ENCODE results near the gene LUZP1.

DNA sequence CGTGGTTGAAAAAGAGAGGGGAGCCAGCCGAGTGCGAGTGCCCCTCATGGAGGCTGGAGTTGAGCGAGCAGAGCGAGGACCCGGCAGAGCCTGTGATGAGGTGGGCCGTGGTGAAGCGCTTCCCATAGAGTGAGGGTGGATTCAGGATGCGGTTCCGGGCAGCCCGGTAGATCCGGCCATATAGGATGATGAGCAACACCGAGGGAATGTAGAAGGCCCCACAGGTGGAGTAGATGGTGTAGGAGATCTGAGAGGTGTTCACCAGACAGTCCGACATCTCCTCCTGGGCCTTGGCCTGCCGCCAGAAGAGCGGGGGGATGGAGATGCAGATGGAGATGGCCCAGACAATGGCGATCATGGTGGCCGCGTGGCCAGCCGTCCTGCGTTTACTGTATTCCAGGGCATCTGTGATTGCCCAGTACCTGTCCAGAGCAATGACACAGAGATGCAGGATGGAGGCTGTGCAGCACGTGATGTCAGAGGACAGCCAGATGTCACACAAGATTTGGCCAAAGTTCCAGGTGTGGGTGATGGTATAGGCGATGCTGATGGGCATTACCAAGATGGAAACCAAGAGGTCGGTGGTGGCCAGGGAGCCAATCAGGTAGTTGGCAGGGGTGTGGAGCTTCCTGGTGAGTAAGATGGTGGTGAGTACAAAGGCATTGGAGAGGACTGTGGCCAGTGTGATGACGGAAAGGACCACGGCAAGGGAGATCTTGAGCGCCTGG, 24.9 kb upstream of the LUZP1 start:
- TF ChIP-seq, protein P1, sequence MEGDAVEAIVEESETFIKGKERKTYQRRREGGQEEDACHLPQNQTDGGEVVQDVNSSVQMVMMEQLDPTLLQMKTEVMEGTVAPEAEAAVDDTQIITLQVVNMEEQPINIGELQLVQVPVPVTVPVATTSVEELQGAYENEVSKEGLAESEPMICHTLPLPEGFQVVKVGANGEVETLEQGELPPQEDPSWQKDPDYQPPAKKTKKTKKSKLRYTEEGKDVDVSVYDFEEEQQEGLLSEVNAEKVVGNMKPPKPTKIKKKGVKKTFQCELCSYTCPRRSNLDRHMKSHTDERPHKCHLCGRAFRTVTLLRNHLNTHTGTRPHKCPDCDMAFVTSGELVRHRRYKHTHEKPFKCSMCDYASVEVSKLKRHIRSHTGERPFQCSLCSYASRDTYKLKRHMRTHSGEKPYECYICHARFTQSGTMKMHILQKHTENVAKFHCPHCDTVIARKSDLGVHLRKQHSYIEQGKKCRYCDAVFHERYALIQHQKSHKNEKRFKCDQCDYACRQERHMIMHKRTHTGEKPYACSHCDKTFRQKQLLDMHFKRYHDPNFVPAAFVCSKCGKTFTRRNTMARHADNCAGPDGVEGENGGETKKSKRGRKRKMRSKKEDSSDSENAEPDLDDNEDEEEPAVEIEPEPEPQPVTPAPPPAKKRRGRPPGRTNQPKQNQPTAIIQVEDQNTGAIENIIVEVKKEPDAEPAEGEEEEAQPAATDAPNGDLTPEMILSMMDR (conservative IDR thresholded peaks at IDR 0.05 in 1 of 2, IDR thresholded peaks at IDR 0.05 in 1 of 2; ENCODE audit: extremely low read depth in 1 of 2, insufficient read depth in 1 of 2, low read depth in 1 of 2, low read length in 2 of 2): no peak
- TF ChIP-seq EZH2 (IDR thresholded peaks at IDR 0.05; ENCODE audit: borderline replicate concordance, low read length): no peak
